WTC11 (cell line): Measurements from ENCODE around the gene PIAS3. TPM values are rescaled to one million over a fixed set of nuclear protein-coding genes. Genes with fewer than 3 reads are reported as not detected.

ENCODE experiments used
- ATAC-seq: fragments of 200-7000 bp; cut with Tn5 transposase; 2 replicates; pipeline ENCODE4 v1.10.0; 2021; ENCODE audit warnings: mild to moderate bottlenecking, moderate library complexity
- Bru-seq: library from RNA; stranded (reverse); fragments of 400-500 nt; gene quantifications from one replicate; lab custom pipeline; 2021; lab: Mats Ljungman, UMichigan
- CTCF ChIA-PET: fragments of 300-600 bp; sonication (Branson Sonifier 250); formaldehyde crosslinking; loops from one replicate; lab custom pipeline; 2021; ENCODE audit warnings: antibody characterized with exemption; lab: Charles Lee
- POLR2A ChIA-PET: fragments of 350-600 bp; sonication (Branson Sonifier 250); formaldehyde crosslinking; loops from one replicate; lab custom pipeline; 2021; ENCODE audit warnings: antibody characterized with exemption; lab: Charles Lee
- DNase-seq: peaks from one replicate; pipeline ENCODE4 v3.0.0; 2021; ENCODE audit warnings: low spot score
- H3K27ac Mint-ChIP-seq: 2 replicates; pipeline ENCODE4 v1.8.0; 2021; ENCODE audit warnings: mixed read lengths
- H3K27me3 Mint-ChIP-seq: 2 replicates; pipeline ENCODE4 v1.8.0; 2021; ENCODE audit warnings: low read depth, mild to moderate bottlenecking, moderate library complexity, mixed read lengths
- H3K36me3 Mint-ChIP-seq: 2 replicates; pipeline ENCODE4 v1.8.0; 2021; ENCODE audit warnings: mixed read lengths
- H3K4me1 Mint-ChIP-seq: 2 replicates; pipeline ENCODE4 v1.8.0; 2022; ENCODE audit warnings: mixed read lengths
- H3K4me3 Mint-ChIP-seq: 2 replicates; pipeline ENCODE4 v1.8.0; 2021; ENCODE audit warnings: mild to moderate bottlenecking, moderate library complexity, mixed read lengths
- H3K9me3 Mint-ChIP-seq: 2 replicates; pipeline ENCODE4 v1.8.0; 2021; ENCODE audit warnings: mixed read lengths
- ATF3 ChIP-seq: sonication (generic); formaldehyde crosslinking; conservative IDR thresholded peaks from 2 replicates; pipeline ENCODE4 v1.8.1; 2022; ENCODE audit warnings: mild to moderate bottlenecking, missing genetic modification reagents
- E2F4 ChIP-seq: sonication (generic); formaldehyde crosslinking; IDR thresholded peaks from 2 replicates; pipeline ENCODE4 v1.8.1; 2022; ENCODE audit warnings: low read depth, mild to moderate bottlenecking, moderate library complexity, missing genetic modification reagents, borderline replicate concordance
- ETV6 ChIP-seq: sonication (generic); formaldehyde crosslinking; IDR thresholded peaks from 2 replicates; pipeline ENCODE4 v1.8.1; 2022; ENCODE audit warnings: mild to moderate bottlenecking, missing genetic modification reagents
- FOXP4 ChIP-seq: sonication (generic); formaldehyde crosslinking; IDR thresholded peaks from 2 replicates; pipeline ENCODE4 v1.8.0; 2022; ENCODE audit warnings: mild to moderate bottlenecking, missing genetic modification reagents
- MAX ChIP-seq: sonication (generic); formaldehyde crosslinking; IDR thresholded peaks from 2 replicates; pipeline ENCODE4 v1.8.0; 2022; ENCODE audit warnings: mild to moderate bottlenecking, missing genetic modification reagents
- NFE2L1 ChIP-seq: sonication (generic); formaldehyde crosslinking; IDR thresholded peaks from 2 replicates; pipeline ENCODE4 v1.8.1; 2023; ENCODE audit warnings: missing genetic modification reagents
- NFYB ChIP-seq: sonication (generic); formaldehyde crosslinking; conservative IDR thresholded peaks from 2 replicates; pipeline ENCODE4 v1.8.0; 2022; ENCODE audit warnings: low read depth, missing genetic modification reagents
- NR1H2 ChIP-seq: sonication (generic); formaldehyde crosslinking; IDR thresholded peaks from 2 replicates; pipeline ENCODE4 v1.9.0; 2021; ENCODE audit warnings: mild to moderate bottlenecking, moderate library complexity, missing genetic modification reagents
- SMAD3 ChIP-seq: sonication (generic); formaldehyde crosslinking; IDR thresholded peaks from 2 replicates; pipeline ENCODE4 v1.8.0; 2022; ENCODE audit warnings: missing genetic modification reagents, mild to moderate bottlenecking, borderline replicate concordance
- SMAD4 ChIP-seq: sonication (generic); formaldehyde crosslinking; IDR thresholded peaks from 2 replicates; pipeline ENCODE4 v1.8.0; 2022; ENCODE audit warnings: mild to moderate bottlenecking, missing genetic modification reagents
- TCF7 ChIP-seq: sonication (generic); formaldehyde crosslinking; IDR thresholded peaks from 2 replicates; pipeline ENCODE4 v1.8.0; 2022; ENCODE audit warnings: mild to moderate bottlenecking, low read depth, missing genetic modification reagents, moderate library complexity
- TP53 ChIP-seq: sonication (generic); formaldehyde crosslinking; IDR thresholded peaks from 2 replicates; pipeline ENCODE4 v1.8.1; 2023; ENCODE audit warnings: mild to moderate bottlenecking, missing genetic modification reagents
- ZBTB43 ChIP-seq: sonication (generic); formaldehyde crosslinking; IDR thresholded peaks from 2 replicates; pipeline ENCODE4 v1.8.1; 2023; ENCODE audit warnings: mild to moderate bottlenecking, missing genetic modification reagents
- ZNF232 ChIP-seq: sonication (generic); formaldehyde crosslinking; IDR thresholded peaks from 2 replicates; pipeline ENCODE4 v1.8.0; 2022; ENCODE audit warnings: mild to moderate bottlenecking, missing genetic modification reagents
- ZNF396 ChIP-seq: fragments of 250-450 bp; sonication (Bioruptor Pico); IDR thresholded peaks from 2 replicates; pipeline ENCODE4 v1.8.0; 2021; ENCODE audit warnings: mild to moderate bottlenecking, moderate library complexity, borderline replicate concordance
- ZNF416 ChIP-seq: fragments of 250-450 bp; sonication (Bioruptor Pico); IDR thresholded peaks from 2 replicates; pipeline ENCODE4 v1.9.0; 2021; ENCODE audit warnings: mild to moderate bottlenecking, inconsistent platforms
- ZNF423 ChIP-seq: fragments of 250-450 bp; sonication (Bioruptor Pico); IDR thresholded peaks from 2 replicates; pipeline ENCODE4 v2.1.2; 2022; ENCODE audit warnings: mild to moderate bottlenecking, moderate library complexity
- long read RNA-seq, 3 experiments: library from RNA in 1 of 3; library from capped mRNA in 1 of 3; library from polyadenylated mRNA in 1 of 3; unstranded in 2 of 3; stranded (forward) in 1 of 3; transcript quantifications; one replicate each; pipeline ENCODE4 v2.0.0, GENCODE V29; 2021
- total RNA-seq: library from RNA; stranded (reverse); gene quantifications from 3 replicates; pipeline ENCODE4 v1.2.3, GENCODE V29; 2021
- TF ChIP-seq, protein P1 (sequence below): sonication (generic); formaldehyde crosslinking; conservative IDR thresholded peaks from 2 replicates; pipeline ENCODE4 v1.8.1; 2023; ENCODE audit warnings: mild to moderate bottlenecking, low read depth, missing genetic modification reagents, moderate library complexity
- TF ChIP-seq, protein P2 (sequence below): sonication (generic); formaldehyde crosslinking; IDR thresholded peaks from 2 replicates; pipeline ENCODE4 v1.8.1; 2023; ENCODE audit warnings: mild to moderate bottlenecking, moderate library complexity, missing genetic modification reagents
- TF ChIP-seq, protein P3 (sequence below): sonication (generic); formaldehyde crosslinking; IDR thresholded peaks from 2 replicates; pipeline ENCODE4 v1.8.0; 2022; ENCODE audit warnings: missing genetic modification reagents
- TF ChIP-seq, protein P4 (sequence below): sonication (generic); formaldehyde crosslinking; IDR thresholded peaks from 2 replicates; pipeline ENCODE4 v1.8.1; 2023; ENCODE audit warnings: mild to moderate bottlenecking, missing genetic modification reagents, moderate library complexity

The PIAS3 gene
- total RNA-seq (44.9 to 52.4 TPM (median 49.6 TPM) in 3 replicates), Bru-seq, nascent RNA (percentile 74 among the genes with signal in this experiment)
- long read RNA-seq, experiment 1, transcript PIAS3-203 (14 exons, 2,901 nt) = major isoform, 40 of 288 reads
- long read RNA-seq, experiment 1, partial matches to known transcripts = 15 of 288 reads
- long read RNA-seq, experiment 1, other reads (novel, unspliced or antisense) = 231 of 288 reads
- long read RNA-seq, experiment 2, transcript PIAS3-203 (14 exons, 2,901 nt) = major isoform, 8 of 65 reads
- long read RNA-seq, experiment 2, partial matches to known transcripts = 27 of 65 reads
- long read RNA-seq, experiment 2, other reads (novel, unspliced or antisense) = 29 of 65 reads
- long read RNA-seq, experiment 3, partial matches to known transcripts = 3 of 9 reads
- long read RNA-seq, experiment 3, other reads (novel, unspliced or antisense) = 4 of 9 reads

DNA sequence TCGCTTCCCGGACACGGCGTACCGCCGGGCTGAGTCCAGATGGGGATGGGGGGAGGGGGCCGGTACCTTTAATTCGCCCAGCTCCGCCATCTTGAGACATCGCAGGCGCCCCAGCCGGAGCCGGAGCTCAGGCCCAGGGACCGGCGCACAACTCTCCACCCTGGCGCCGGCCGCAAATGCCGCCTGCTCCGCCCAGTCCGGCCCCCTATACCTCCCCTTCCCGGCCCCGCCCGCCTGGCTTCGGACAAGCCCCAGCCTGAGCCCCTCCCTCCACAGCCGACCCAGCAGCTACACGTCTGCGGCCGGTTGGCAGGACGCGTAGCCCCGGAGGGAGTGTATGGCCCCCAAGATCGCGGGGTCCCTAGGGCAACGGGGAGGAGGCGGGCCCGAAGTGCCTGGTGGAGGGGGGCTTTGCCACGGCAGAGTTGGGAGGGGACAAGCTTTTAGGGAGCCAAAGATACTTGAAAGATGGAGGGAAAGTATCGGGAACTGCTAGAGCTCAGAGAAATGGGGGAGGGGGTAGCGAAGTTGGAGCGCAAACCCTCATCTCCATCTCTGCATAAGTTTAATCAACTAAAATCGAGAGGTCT lies at the start of gene PIAS3:
TSS of gene PIAS3 (minus strand) at position 181 of the 590 bp plus-strand sequence. CDS start at position 90, 91 bp downstream.
- peaks cover 41% of the 10 kb centered on the region for H3K36me3 Mint-ChIP-seq
- ATAC-seq (peak; percentile 82), DNase-seq (peak; percentile 98)
- H3K27ac Mint-ChIP-seq = peak within 1 kb of the TSS; percentile 92
- ChIA-PET CTCF (interaction anchor here (0.6 to 5.3 kb wide), 28 partner anchors 12 to 180 kb away, joined by 3 to 254 read pairs (median 6); partner anchors contain the start of genes ANKRD34A, ANKRD35, ITGA10 and LIX1L), POLR2A (interaction anchor here (0.6 to 3.1 kb wide), 23 partner anchors 10 to 193 kb away, joined by 3 to 48 read pairs (median 6); partner anchors contain the start of genes ANKRD34A, ANKRD35, ITGA10 and LIX1L)
- H3K27me3 Mint-ChIP-seq = no peaks in the 10 kb centered on the region
- H3K4me3 Mint-ChIP-seq = peak within 1 kb of the TSS; percentile 98
- peaks cover 17% of the 10 kb centered on the region for H3K4me1 Mint-ChIP-seq
- H3K9me3 Mint-ChIP-seq = peaks cover 5% of the 10 kb centered on the region
- TF ChIP-seq, protein P1, sequence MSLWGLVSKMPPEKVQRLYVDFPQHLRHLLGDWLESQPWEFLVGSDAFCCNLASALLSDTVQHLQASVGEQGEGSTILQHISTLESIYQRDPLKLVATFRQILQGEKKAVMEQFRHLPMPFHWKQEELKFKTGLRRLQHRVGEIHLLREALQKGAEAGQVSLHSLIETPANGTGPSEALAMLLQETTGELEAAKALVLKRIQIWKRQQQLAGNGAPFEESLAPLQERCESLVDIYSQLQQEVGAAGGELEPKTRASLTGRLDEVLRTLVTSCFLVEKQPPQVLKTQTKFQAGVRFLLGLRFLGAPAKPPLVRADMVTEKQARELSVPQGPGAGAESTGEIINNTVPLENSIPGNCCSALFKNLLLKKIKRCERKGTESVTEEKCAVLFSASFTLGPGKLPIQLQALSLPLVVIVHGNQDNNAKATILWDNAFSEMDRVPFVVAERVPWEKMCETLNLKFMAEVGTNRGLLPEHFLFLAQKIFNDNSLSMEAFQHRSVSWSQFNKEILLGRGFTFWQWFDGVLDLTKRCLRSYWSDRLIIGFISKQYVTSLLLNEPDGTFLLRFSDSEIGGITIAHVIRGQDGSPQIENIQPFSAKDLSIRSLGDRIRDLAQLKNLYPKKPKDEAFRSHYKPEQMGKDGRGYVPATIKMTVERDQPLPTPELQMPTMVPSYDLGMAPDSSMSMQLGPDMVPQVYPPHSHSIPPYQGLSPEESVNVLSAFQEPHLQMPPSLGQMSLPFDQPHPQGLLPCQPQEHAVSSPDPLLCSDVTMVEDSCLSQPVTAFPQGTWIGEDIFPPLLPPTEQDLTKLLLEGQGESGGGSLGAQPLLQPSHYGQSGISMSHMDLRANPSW = no peak
- no peak for TF ChIP-seq ETV6 (CRISPR knock-in tag)
- TF ChIP-seq ZNF416 (CRISPR knock-in tag) = no peak
- no peak for TF ChIP-seq ZNF423 (CRISPR knock-in tag)
- TF ChIP-seq, protein P2, sequence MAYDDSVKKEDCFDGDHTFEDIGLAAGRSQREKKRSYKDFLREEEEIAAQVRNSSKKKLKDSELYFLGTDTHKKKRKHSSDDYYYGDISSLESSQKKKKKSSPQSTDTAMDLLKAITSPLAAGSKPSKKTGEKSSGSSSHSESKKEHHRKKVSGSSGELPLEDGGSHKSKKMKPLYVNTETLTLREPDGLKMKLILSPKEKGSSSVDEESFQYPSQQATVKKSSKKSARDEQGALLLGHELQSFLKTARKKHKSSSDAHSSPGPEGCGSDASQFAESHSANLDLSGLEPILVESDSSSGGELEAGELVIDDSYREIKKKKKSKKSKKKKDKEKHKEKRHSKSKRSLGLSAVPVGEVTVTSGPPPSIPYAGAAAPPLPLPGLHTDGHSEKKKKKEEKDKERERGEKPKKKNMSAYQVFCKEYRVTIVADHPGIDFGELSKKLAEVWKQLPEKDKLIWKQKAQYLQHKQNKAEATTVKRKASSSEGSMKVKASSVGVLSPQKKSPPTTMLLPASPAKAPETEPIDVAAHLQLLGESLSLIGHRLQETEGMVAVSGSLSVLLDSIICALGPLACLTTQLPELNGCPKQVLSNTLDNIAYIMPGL (CRISPR knock-in tag) = peak; percentile 45; the same call in 1 of the 2 replicates
- TF ChIP-seq ATF3 (CRISPR knock-in tag) = no peak
- TF ChIP-seq, protein P3, sequence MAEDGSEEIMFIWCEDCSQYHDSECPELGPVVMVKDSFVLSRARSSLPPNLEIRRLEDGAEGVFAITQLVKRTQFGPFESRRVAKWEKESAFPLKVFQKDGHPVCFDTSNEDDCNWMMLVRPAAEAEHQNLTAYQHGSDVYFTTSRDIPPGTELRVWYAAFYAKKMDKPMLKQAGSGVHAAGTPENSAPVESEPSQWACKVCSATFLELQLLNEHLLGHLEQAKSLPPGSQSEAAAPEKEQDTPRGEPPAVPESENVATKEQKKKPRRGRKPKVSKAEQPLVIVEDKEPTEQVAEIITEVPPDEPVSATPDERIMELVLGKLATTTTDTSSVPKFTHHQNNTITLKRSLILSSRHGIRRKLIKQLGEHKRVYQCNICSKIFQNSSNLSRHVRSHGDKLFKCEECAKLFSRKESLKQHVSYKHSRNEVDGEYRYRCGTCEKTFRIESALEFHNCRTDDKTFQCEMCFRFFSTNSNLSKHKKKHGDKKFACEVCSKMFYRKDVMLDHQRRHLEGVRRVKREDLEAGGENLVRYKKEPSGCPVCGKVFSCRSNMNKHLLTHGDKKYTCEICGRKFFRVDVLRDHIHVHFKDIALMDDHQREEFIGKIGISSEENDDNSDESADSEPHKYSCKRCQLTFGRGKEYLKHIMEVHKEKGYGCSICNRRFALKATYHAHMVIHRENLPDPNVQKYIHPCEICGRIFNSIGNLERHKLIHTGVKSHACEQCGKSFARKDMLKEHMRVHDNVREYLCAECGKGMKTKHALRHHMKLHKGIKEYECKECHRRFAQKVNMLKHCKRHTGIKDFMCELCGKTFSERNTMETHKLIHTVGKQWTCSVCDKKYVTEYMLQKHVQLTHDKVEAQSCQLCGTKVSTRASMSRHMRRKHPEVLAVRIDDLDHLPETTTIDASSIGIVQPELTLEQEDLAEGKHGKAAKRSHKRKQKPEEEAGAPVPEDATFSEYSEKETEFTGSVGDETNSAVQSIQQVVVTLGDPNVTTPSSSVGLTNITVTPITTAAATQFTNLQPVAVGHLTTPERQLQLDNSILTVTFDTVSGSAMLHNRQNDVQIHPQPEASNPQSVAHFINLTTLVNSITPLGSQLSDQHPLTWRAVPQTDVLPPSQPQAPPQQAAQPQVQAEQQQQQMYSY (CRISPR knock-in tag) = 0 out of 2 replicates have a peak, but pooled peaks have one; percentile 17
- TF ChIP-seq E2F4 (CRISPR knock-in tag) = no peak
- TF ChIP-seq, protein P4, sequence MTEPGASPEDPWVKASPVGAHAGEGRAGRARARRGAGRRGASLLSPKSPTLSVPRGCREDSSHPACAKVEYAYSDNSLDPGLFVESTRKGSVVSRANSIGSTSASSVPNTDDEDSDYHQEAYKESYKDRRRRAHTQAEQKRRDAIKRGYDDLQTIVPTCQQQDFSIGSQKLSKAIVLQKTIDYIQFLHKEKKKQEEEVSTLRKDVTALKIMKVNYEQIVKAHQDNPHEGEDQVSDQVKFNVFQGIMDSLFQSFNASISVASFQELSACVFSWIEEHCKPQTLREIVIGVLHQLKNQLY = no peak
- TF ChIP-seq MAX = peak; percentile 53
- no peak for TF ChIP-seq NFYB (CRISPR knock-in tag)
- no peak for TF ChIP-seq SMAD3
- TF ChIP-seq NR1H2 (CRISPR knock-in tag) = no peak
- TF ChIP-seq TCF7 (CRISPR knock-in tag) = no peak
- no peak for TF ChIP-seq SMAD4 (CRISPR knock-in tag)
- 0 out of 2 replicates have a peak, but pooled peaks have one; percentile 33 for TF ChIP-seq FOXP4 (CRISPR knock-in tag)
- 0 out of 2 replicates have a peak, but pooled peaks have one; percentile 13 for TF ChIP-seq TP53 (CRISPR knock-in tag)
- no peak for TF ChIP-seq ZNF232 (CRISPR knock-in tag)
- TF ChIP-seq NFE2L1 = no peak
- no peak for TF ChIP-seq ZBTB43 (CRISPR knock-in tag)
- TF ChIP-seq ZNF396 (CRISPR knock-in tag) = no peak
